HepG2 (cell line): Measurements from ENCODE around the gene SIK3. TPM values are rescaled to one million over a fixed set of nuclear protein-coding genes. Genes with fewer than 3 reads are reported as not detected.

Experiments
- HNRNPH1 ChIP-seq: fragments of 200-400 bp; formaldehyde crosslinking; optimal IDR thresholded peaks from 2 replicates; pipeline ENCODE3; 2017; ENCODE audit warnings: mild to moderate bottlenecking, low read depth, low read length
- HNRNPLL ChIP-seq: fragments of 200-400 bp; formaldehyde crosslinking; IDR thresholded peaks from 2 replicates; pipeline ENCODE4 v1.6.1; 2017; ENCODE audit warnings: mild to moderate bottlenecking, low read depth, low read length; ENCODE audit not compliant: poor library complexity, severe bottlenecking
- KDM5B ChIP-seq: sonication (generic); formaldehyde crosslinking; IDR thresholded peaks from 2 replicates; pipeline ENCODE4 v1.4.0; 2020; ENCODE audit warnings: missing genetic modification reagents, mild to moderate bottlenecking, borderline replicate concordance
- KLF16 ChIP-seq, 2 experiments: sonication (generic) in 1 of 2; formaldehyde crosslinking in 1 of 2; IDR thresholded peaks; 2 replicates each; pipeline versions ENCODE4 v1.6.1 to v1.8.0; 2016 to 2023; ENCODE audit warnings: missing genetic modification reagents in 2 of 2, missing compliant biosample characterization in 1 of 2
- PAWR ChIP-seq: sonication (generic); formaldehyde crosslinking; IDR thresholded peaks from 2 replicates; pipeline ENCODE4 v1.4.0; 2020; ENCODE audit warnings: missing genetic modification reagents, mild to moderate bottlenecking, borderline replicate concordance
- RFX1 ChIP-seq: fragments of 450-650 bp; IDR thresholded peaks from 2 replicates; pipeline ENCODE4 v1.6.1; 2017
- SNAI1 ChIP-seq: sonication (generic); formaldehyde crosslinking; IDR thresholded peaks from 2 replicates; pipeline ENCODE4 v1.5.0; 2020; ENCODE audit warnings: mild to moderate bottlenecking, missing genetic modification reagents, borderline replicate concordance
- TSC22D2 ChIP-seq: sonication (generic); formaldehyde crosslinking; IDR thresholded peaks from 2 replicates; pipeline ENCODE4 v1.5.1; 2020; ENCODE audit warnings: missing genetic modification reagents, mild to moderate bottlenecking, borderline replicate concordance
- ZKSCAN8 ChIP-seq: IDR thresholded peaks from 2 replicates; pipeline ENCODE4 v1.6.1; 2016; ENCODE audit warnings: borderline replicate concordance, missing genetic modification reagents, missing compliant biosample characterization
- ZNF263 ChIP-seq: sonication (generic); formaldehyde crosslinking; IDR thresholded peaks from 2 replicates; pipeline ENCODE4 v1.4.0; 2020; ENCODE audit warnings: missing genetic modification reagents
- ZNF441 ChIP-seq: sonication (generic); formaldehyde crosslinking; IDR thresholded peaks from 2 replicates; pipeline ENCODE4 v1.7.0; 2021; ENCODE audit warnings: missing genetic modification reagents, borderline replicate concordance
- ZNF557 ChIP-seq: sonication (generic); formaldehyde crosslinking; IDR thresholded peaks from 2 replicates; pipeline ENCODE4 v1.4.0; 2020; ENCODE audit warnings: missing genetic modification reagents
- ZNF562 ChIP-seq: sonication (generic); formaldehyde crosslinking; IDR thresholded peaks from 2 replicates; pipeline ENCODE4 v1.8.0; 2022; ENCODE audit warnings: missing genetic modification reagents, borderline replicate concordance
- ZNF652 ChIP-seq: IDR thresholded peaks from 2 replicates; pipeline ENCODE4 v1.6.1; 2016; ENCODE audit warnings: low read depth, borderline replicate concordance
- ZNF772 ChIP-seq: sonication (generic); formaldehyde crosslinking; IDR thresholded peaks from 2 replicates; pipeline ENCODE4 v1.5.0; 2020; ENCODE audit warnings: mild to moderate bottlenecking, missing genetic modification reagents
- polyA plus RNA-seq, 8 experiments: library from polyadenylated mRNA; depleted of rRNA in 3 of 8; stranded (reverse) in 7 of 8; unstranded in 1 of 8; fragments of >200 nt; fragmentation: Illumina TruSeq in 4 of 8; extraction: Trizol in 4 of 8; gene quantifications; 2 replicates each; pipeline versions ENCODE4 v1.2.1 to v1.2.3, GENCODE V29; 2011 to 2016; ENCODE audit warnings: low read depth in 4 of 8, missing spikeins in 1 of 8, mixed read lengths in 1 of 8; ENCODE audit not compliant: insufficient read depth in 1 of 8
- total RNA-seq, 5 experiments: library from RNA; depleted of rRNA; stranded (reverse); fragments of >200 nt; fragmentation: Illumina TruSeq; extraction: Trizol; gene quantifications; 2 replicates each; pipeline ENCODE4 v1.2.3, GENCODE V29; 2016; ENCODE audit warnings: low read depth in 1 of 5
- TF ChIP-seq, protein P1 (sequence below): IDR thresholded peaks from 2 replicates; pipeline ENCODE4 v1.6.1; 2016
- TF ChIP-seq, protein P2 (sequence below): sonication (generic); formaldehyde crosslinking; IDR thresholded peaks from 2 replicates; pipeline ENCODE4 v1.8.0; 2023; ENCODE audit warnings: mild to moderate bottlenecking, missing genetic modification reagents
- TF ChIP-seq, protein P3 (sequence below): sonication (generic); formaldehyde crosslinking; IDR thresholded peaks from 2 replicates; pipeline ENCODE4 v1.5.1; 2020; ENCODE audit warnings: missing genetic modification reagents, mild to moderate bottlenecking, borderline replicate concordance
- TF ChIP-seq, protein P4 (sequence below): sonication (generic); formaldehyde crosslinking; IDR thresholded peaks from 2 replicates; pipeline ENCODE4 v1.4.0; 2020; ENCODE audit warnings: missing genetic modification reagents
- TF ChIP-seq, protein P5 (sequence below): IDR thresholded peaks from 2 replicates; pipeline ENCODE4 v1.6.1; 2018; ENCODE audit warnings: missing genetic modification reagents, mild to moderate bottlenecking, missing compliant biosample characterization
- TF ChIP-seq, protein P6 (sequence below): IDR thresholded peaks from 2 replicates; pipeline ENCODE4 v1.6.1; 2016; ENCODE audit warnings: missing compliant biosample characterization, missing genetic modification reagents, borderline replicate concordance

SIK3 gene
- total and polyA plus RNA-seq, 2 of the 13 experiments (the other 11 are each of a cell fraction or from before 2014, with no cell fraction given): 5.7 to 9.8 TPM

DNA sequence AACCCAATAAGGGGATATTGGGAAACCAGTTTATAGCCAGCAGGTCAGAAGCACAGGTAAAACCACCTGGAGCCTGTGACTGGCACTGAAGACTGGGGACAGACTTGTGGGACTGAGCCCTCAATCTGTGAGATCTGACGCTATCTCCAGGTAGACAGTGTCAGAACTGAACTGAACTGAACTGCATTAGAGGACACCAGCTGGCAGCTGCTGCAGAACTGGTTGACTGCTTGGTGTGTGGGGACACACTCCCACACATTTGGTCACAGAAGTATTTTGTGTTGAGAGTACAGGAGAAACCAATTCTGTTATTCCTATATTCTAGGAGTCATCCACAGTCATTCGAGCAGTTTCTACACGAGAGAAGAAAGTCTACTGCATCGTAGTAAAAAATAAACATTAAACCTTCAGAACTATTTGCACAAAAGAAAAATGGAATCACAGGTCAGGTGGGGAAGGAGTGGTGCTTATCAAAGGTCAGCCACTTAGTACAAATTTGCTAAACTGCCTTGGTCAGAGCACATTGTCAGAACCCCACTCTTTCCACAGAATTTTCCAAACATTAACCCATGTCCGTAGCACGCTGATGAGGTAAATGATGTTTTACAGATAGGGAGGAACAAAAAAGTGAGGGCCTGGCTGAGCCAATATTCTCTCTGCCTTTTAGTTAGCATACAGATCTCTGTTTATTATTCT, 77.2 kb downstream of the SIK3 start (continued):
- TF ChIP-seq ZNF263 (CRISPR knock-in tag) (no peak), SNAI1 (CRISPR knock-in tag) (no peak), ZKSCAN8 (CRISPR knock-in tag) (no peak; the same call in 1 of the 2 replicates), TSC22D2 (CRISPR knock-in tag) (no peak), HNRNPH1 (no peak), KDM5B (CRISPR knock-in tag) (no peak), ZNF441 (0 out of 2 replicates have a peak, but pooled peaks have one; percentile 8), ZNF772 (CRISPR knock-in tag) (no peak), HNRNPLL (no peak), KLF16 (CRISPR knock-in tag; IDR thresholded peaks at IDR 0.05) (0 out of 4 replicates have a peak, but pooled peaks of 1 of the 2 experiments have one; percentile 64), ZNF652 (CRISPR knock-in tag) (peak; percentile 78), RFX1 (no peak), PAWR (CRISPR knock-in tag) (no peak), ZNF562 (no peak), ZNF557 (CRISPR knock-in tag) (no peak)
- TF ChIP-seq, protein P1, sequence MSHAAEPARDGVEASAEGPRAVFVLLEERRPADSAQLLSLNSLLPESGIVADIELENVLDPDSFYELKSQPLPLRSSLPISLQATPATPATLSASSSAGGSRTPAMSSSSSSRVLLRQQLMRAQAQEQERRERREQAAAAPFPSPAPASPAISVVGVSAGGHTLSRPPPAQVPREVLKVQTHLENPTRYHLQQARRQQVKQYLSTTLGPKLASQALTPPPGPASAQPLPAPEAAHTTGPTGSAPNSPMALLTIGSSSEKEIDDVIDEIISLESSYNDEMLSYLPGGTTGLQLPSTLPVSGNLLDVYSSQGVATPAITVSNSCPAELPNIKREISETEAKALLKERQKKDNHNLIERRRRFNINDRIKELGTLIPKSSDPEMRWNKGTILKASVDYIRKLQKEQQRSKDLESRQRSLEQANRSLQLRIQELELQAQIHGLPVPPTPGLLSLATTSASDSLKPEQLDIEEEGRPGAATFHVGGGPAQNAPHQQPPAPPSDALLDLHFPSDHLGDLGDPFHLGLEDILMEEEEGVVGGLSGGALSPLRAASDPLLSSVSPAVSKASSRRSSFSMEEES (CRISPR knock-in tag): no peak; the same call in 1 of the 2 replicates
- TF ChIP-seq, protein P2, sequence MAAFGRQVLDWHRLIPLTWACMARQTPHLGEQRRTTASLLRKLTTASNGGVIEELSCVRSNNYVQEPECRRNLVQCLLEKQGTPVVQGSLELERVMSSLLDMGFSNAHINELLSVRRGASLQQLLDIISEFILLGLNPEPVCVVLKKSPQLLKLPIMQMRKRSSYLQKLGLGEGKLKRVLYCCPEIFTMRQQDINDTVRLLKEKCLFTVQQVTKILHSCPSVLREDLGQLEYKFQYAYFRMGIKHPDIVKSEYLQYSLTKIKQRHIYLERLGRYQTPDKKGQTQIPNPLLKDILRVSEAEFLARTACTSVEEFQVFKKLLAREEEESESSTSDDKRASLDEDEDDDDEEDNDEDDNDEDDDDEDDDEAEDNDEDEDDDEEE (CRISPR knock-in tag): no peak
- TF ChIP-seq, protein P3, sequence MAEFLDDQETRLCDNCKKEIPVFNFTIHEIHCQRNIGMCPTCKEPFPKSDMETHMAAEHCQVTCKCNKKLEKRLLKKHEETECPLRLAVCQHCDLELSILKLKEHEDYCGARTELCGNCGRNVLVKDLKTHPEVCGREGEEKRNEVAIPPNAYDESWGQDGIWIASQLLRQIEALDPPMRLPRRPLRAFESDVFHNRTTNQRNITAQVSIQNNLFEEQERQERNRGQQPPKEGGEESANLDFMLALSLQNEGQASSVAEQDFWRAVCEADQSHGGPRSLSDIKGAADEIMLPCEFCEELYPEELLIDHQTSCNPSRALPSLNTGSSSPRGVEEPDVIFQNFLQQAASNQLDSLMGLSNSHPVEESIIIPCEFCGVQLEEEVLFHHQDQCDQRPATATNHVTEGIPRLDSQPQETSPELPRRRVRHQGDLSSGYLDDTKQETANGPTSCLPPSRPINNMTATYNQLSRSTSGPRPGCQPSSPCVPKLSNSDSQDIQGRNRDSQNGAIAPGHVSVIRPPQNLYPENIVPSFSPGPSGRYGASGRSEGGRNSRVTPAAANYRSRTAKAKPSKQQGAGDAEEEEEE (CRISPR knock-in tag): no peak
- TF ChIP-seq, protein P4, sequence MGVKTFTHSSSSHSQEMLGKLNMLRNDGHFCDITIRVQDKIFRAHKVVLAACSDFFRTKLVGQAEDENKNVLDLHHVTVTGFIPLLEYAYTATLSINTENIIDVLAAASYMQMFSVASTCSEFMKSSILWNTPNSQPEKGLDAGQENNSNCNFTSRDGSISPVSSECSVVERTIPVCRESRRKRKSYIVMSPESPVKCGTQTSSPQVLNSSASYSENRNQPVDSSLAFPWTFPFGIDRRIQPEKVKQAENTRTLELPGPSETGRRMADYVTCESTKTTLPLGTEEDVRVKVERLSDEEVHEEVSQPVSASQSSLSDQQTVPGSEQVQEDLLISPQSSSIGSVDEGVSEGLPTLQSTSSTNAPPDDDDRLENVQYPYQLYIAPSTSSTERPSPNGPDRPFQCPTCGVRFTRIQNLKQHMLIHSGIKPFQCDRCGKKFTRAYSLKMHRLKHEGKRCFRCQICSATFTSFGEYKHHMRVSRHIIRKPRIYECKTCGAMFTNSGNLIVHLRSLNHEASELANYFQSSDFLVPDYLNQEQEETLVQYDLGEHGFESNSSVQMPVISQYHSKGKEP: no peak
- TF ChIP-seq, protein P5, sequence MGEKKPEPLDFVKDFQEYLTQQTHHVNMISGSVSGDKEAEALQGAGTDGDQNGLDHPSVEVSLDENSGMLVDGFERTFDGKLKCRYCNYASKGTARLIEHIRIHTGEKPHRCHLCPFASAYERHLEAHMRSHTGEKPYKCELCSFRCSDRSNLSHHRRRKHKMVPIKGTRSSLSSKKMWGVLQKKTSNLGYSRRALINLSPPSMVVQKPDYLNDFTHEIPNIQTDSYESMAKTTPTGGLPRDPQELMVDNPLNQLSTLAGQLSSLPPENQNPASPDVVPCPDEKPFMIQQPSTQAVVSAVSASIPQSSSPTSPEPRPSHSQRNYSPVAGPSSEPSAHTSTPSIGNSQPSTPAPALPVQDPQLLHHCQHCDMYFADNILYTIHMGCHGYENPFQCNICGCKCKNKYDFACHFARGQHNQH (CRISPR knock-in tag): peak; percentile 56; the same call in 1 of the 2 replicates
- TF ChIP-seq, protein P6, sequence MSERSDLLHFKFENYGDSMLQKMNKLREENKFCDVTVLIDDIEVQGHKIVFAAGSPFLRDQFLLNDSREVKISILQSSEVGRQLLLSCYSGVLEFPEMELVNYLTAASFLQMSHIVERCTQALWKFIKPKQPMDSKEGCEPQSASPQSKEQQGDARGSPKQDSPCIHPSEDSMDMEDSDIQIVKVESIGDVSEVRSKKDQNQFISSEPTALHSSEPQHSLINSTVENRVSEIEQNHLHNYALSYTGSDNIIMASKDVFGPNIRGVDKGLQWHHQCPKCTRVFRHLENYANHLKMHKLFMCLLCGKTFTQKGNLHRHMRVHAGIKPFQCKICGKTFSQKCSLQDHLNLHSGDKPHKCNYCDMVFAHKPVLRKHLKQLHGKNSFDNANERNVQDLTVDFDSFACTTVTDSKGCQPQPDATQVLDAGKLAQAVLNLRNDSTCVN: no peak
